Natural killer cell (primary cell): ENCODE data around the gene GAREM2. TPM values are rescaled to one million over a fixed set of nuclear protein-coding genes. Genes with fewer than 3 reads are reported as not detected.

ENCODE experiments used
- ATAC-seq, 3 donors: fragments of 150-1000 bp in 2 of 3; fragments of 200-7000 bp in 1 of 3; cut with Tn5 transposase; 1 replicate in 1 of 3; 2 replicates in 2 of 3; pipeline ENCODE4 v1.10.0; 2021; ENCODE audit warnings: mild to moderate bottlenecking in 2 of 3, moderate library complexity in 2 of 3
- DNase-seq, 2 donors: peaks; one replicate each; pipeline versions ENCODE4 v3.0.0 to v3.0.0-alpha.2; 2013 to 2021; ENCODE audit warnings: mixed read lengths in 1 of 2
- H3K27ac ChIP-seq: one replicate; pipeline ENCODE4 v1.5.1; 2013; ENCODE audit warnings: mild to moderate bottlenecking, low read length
- H3K27me3 ChIP-seq: one replicate; pipeline ENCODE4 v1.6.1; 2013; ENCODE audit warnings: low read length; ENCODE audit not compliant: control insufficient read depth, insufficient read depth
- H3K36me3 ChIP-seq: one replicate; pipeline ENCODE4 v1.6.1; 2013; ENCODE audit warnings: low read length; ENCODE audit not compliant: control insufficient read depth, insufficient read depth
- H3K4me1 ChIP-seq: one replicate; pipeline ENCODE4 v1.6.1; 2013; ENCODE audit warnings: low read length; ENCODE audit not compliant: control insufficient read depth, insufficient read depth
- H3K4me3 ChIP-seq: one replicate; pipeline ENCODE4 v1.5.1; 2013; ENCODE audit warnings: low read length
- H3K9me3 ChIP-seq: one replicate; pipeline ENCODE4 v1.6.1; 2013; ENCODE audit warnings: low read length; ENCODE audit not compliant: control insufficient read depth, insufficient read depth
- H3K27ac Mint-ChIP-seq, 2 donors: one replicate each; pipeline ENCODE4 v1.8.0; 2022; ENCODE audit warnings: mild to moderate bottlenecking in 2 of 2, mixed read lengths in 2 of 2, moderate library complexity in 1 of 2
- H3K27me3 Mint-ChIP-seq, 2 donors: one replicate each; pipeline ENCODE4 v1.8.0; 2022; ENCODE audit warnings: low read depth in 2 of 2, mixed read lengths in 2 of 2
- H3K36me3 Mint-ChIP-seq: one replicate; pipeline ENCODE4 v1.8.0; 2022; ENCODE audit warnings: mixed read lengths
- H3K4me1 Mint-ChIP-seq, 2 donors: one replicate each; pipeline ENCODE4 v1.8.0; 2022; ENCODE audit warnings: mixed read lengths in 2 of 2
- H3K4me3 Mint-ChIP-seq: one replicate; pipeline ENCODE4 v1.8.0; 2022; ENCODE audit warnings: mild to moderate bottlenecking, moderate library complexity, mixed read lengths
- H3K9me3 Mint-ChIP-seq, 2 donors: one replicate each; pipeline ENCODE4 v1.8.0; 2022; ENCODE audit warnings: mixed read lengths in 2 of 2
- WGBS: methylation state at CpG from one replicate; pipeline ENCODE4 v1.1.7; 2013; ENCODE audit warnings: missing lambda C conversion rate; ENCODE audit not compliant: insufficient coverage; 5-methylcytosine and 5-hydroxymethylcytosine counted together
- intact Hi-C: fragments of 100-400 bp; cut with micrococcal nuclease; formaldehyde crosslinking; loops from one replicate; pipeline ENCODE4 v1.14.2; 2022
- total RNA-seq, 4 donors: library from RNA; stranded (reverse); fragments of 120-200 nt in 1 of 4; gene quantifications; one replicate each; pipeline versions ENCODE4 v1.2.3 to v1.2.4, GENCODE V29; 2013 to 2022
- TF ChIP-seq, protein P1 (sequence below): fragments of 200-600 bp; IDR thresholded peaks from one replicate; pipeline ENCODE4 v1.8.0; 2022; ENCODE audit warnings: antibody characterized with exemption

The GAREM2 gene
- total RNA-seq, 3 donors from 2014 or later (not counting 1 experiment from before 2014, with no cell fraction given): 7.1 to 9.2 (median 7.2) TPM

GRCh38 chr2:26230806-26231205, 57.9 kb downstream of the GAREM2 start:
- Histone ChIP-seq H3K9me3 (no peaks in the 10 kb centered on the region), H3K4me1 (no peaks in the 10 kb centered on the region), H3K36me3 (peaks cover 81% of the 10 kb centered on the region), H3K27ac (no peak overlapping the region), H3K27me3 (no peaks in the 10 kb centered on the region), H3K4me3 (no peak overlapping the region)
- Mint-ChIP-seq H3K4me3 (no peak overlapping the region), H3K9me3 (no peaks in the 10 kb centered on the region), H3K36me3 (peaks cover 9% of the 10 kb centered on the region), H3K27ac (no peak overlapping the region), H3K27me3 (no peaks in the 10 kb centered on the region), H3K4me1 (no peaks in the 10 kb centered on the region)
- ATAC-seq: no peak
- intact Hi-C loops: no loop called here
- no peak for DNase-seq
- TF ChIP-seq, protein P1, sequence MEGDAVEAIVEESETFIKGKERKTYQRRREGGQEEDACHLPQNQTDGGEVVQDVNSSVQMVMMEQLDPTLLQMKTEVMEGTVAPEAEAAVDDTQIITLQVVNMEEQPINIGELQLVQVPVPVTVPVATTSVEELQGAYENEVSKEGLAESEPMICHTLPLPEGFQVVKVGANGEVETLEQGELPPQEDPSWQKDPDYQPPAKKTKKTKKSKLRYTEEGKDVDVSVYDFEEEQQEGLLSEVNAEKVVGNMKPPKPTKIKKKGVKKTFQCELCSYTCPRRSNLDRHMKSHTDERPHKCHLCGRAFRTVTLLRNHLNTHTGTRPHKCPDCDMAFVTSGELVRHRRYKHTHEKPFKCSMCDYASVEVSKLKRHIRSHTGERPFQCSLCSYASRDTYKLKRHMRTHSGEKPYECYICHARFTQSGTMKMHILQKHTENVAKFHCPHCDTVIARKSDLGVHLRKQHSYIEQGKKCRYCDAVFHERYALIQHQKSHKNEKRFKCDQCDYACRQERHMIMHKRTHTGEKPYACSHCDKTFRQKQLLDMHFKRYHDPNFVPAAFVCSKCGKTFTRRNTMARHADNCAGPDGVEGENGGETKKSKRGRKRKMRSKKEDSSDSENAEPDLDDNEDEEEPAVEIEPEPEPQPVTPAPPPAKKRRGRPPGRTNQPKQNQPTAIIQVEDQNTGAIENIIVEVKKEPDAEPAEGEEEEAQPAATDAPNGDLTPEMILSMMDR: no peak
- WGBS: 100% methylated on average over 2 of the region's 2 CpGs

DNA sequence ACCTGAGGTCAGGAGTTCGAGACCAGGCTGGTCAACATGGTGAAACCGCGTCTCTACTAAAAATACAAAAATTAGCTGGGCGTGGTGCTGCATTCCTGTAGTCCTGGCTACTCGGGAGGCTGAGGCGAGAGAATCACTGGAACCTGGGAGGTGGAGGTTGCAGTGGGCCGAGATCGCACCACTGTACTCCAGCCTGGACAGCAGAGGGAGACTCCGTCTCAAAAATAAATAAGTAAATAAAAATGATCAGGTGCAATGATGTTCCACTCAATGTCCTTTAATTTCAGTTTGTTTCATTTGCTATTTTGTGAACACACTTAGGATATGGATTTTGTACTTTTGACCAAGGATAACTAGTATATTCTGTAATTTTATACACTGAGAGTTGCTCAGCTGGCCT, 62.2 kb downstream of the GAREM2 start:
- H3K4me3 Mint-ChIP-seq: no peak overlapping the region
- no peaks in the 10 kb centered on the region for H3K9me3 Mint-ChIP-seq
- Histone ChIP-seq H3K27me3 (no peaks in the 10 kb centered on the region), H3K9me3 (no peaks in the 10 kb centered on the region), H3K4me1 (no peaks in the 10 kb centered on the region), H3K4me3 (no peak overlapping the region), H3K36me3 (peaks cover 69% of the 10 kb centered on the region), H3K27ac (no peak overlapping the region)
- ATAC-seq (no peak), DNase-seq (peak in 1 of 2 donors; percentile 27)
- H3K36me3 Mint-ChIP-seq: peaks cover 14% of the 10 kb centered on the region
- H3K4me1 Mint-ChIP-seq: peaks cover 11 to 13% of the 10 kb centered on the region in 2 donors
- WGBS: 99% methylated on average over 9 of the region's 9 CpGs
- intact Hi-C loops: loop anchor here (2.0 kb wide), 1 partner anchor 96 kb away; no protein-coding TSS in a partner anchor
- no peak overlapping the region for H3K27ac Mint-ChIP-seq
- no peaks in the 10 kb centered on the region for H3K27me3 Mint-ChIP-seq
- TF ChIP-seq, protein P1: no peak

DNA sequence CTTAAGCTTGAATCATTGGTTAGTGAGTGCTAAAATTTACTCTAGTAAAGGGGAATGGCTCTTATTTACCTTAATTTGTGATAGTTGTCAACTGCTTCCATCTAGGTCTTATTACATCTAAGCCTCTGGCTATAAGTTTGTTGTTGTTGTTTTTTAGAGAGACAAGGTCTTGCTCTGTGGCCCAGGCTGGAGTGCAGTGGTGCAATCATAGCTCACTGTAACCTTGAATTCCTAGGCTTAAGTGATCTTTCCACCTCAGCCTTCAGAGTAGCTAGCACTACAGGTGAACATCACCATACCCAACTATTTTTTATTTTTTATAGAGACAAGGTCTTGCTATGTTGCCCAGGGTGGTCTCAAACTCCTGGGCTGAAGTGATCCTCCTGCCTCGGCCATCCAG, 65.0 kb downstream of the GAREM2 start:
- peaks cover 4% of the 10 kb centered on the region for H3K4me1 ChIP-seq
- intact Hi-C loops: no loop called here
- H3K4me3 ChIP-seq: no peak overlapping the region
- H3K27ac Mint-ChIP-seq: no peak overlapping the region
- DNase-seq: no peak
- H3K36me3 Mint-ChIP-seq: peaks cover 14% of the 10 kb centered on the region
- TF ChIP-seq, protein P1: no peak
- H3K9me3 Mint-ChIP-seq: no peaks in the 10 kb centered on the region
- H3K27ac ChIP-seq: no peak overlapping the region
- H3K9me3 ChIP-seq: no peaks in the 10 kb centered on the region
- WGBS: 92% methylated on average over 1 of the region's 1 CpG
- H3K27me3 Mint-ChIP-seq: no peaks in the 10 kb centered on the region
- ATAC-seq: no peak
- no peak overlapping the region for H3K4me3 Mint-ChIP-seq
- H3K36me3 ChIP-seq: peaks cover 42% of the 10 kb centered on the region
- no peaks in the 10 kb centered on the region for H3K27me3 ChIP-seq
- peaks cover 26 to 32% of the 10 kb centered on the region in 2 donors for H3K4me1 Mint-ChIP-seq

DNA sequence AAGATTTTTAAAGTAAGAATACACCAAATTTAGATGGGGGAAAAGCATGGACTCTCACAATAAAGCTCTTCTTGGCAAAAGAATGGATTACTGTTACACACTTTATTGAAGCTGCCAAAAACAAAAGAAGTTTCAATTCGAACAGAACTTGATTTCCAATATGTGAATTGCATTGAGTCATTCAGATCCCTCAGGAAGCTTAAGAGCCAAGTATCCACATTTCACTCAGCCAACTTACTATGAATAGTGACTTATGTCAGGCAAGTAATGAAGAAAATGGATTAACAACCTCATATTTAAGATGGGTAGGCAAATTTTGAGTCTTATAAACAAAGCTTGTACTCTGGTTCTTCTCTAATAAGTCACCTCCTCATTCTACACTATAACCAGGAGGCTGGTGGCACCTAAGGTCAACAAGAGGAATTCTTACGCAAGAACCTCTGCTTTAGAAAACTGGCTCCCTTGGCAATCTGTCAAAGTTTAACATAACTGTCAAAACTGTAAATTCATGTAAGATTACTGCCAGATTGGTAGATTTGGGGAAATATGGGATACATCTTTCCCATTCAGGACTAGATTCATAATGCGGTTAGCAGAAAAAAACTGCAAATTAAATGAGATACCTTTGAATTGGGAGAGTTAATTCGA, 65.5 kb downstream of the GAREM2 start:
- TF ChIP-seq, protein P1: no peak
- no peak for DNase-seq
- no peak overlapping the region for H3K4me3 Mint-ChIP-seq
- no peaks in the 10 kb centered on the region for H3K9me3 Mint-ChIP-seq
- peaks cover 10% of the 10 kb centered on the region for H3K36me3 Mint-ChIP-seq
- H3K27me3 Mint-ChIP-seq: no peaks in the 10 kb centered on the region
- no peak for ATAC-seq
- no peak overlapping the region for H3K27ac Mint-ChIP-seq
- H3K4me1 Mint-ChIP-seq: peaks cover 32 to 38% of the 10 kb centered on the region in 2 donors
- WGBS: 100% methylated on average over 2 of the region's 4 CpGs
- Histone ChIP-seq H3K27ac (no peak overlapping the region), H3K36me3 (peaks cover 37% of the 10 kb centered on the region), H3K4me3 (no peak overlapping the region), H3K27me3 (no peaks in the 10 kb centered on the region), H3K9me3 (no peaks in the 10 kb centered on the region), H3K4me1 (peaks cover 7% of the 10 kb centered on the region)
- intact Hi-C loops: no loop called here
